HT1080 (cell line): ENCODE measurements around the gene KRTAP10-11. TPM values are rescaled to one million over a fixed set of nuclear protein-coding genes. Genes with fewer than 3 reads are reported as not detected.
"Not testable (repeated sequence)": the region's sequence is repeated elsewhere in the genome, so short reads cannot be mapped to it uniquely, and the experiment has no call there.

Experiments used
- DNase-seq: peaks from one replicate; pipeline ENCODE4 v3.0.0-alpha.2; 2015; ENCODE audit warnings: low read depth
- total RNA-seq: library from RNA; depleted of rRNA; stranded (reverse); fragments of >200 nt; shearing (Covaris generic); gene quantifications from 2 replicates; pipeline ENCODE4 v1.2.3, GENCODE V29; 2014

Gene KRTAP10-11
- total RNA-seq, 1 experiment from 2014 or later: not detected

DNA sequence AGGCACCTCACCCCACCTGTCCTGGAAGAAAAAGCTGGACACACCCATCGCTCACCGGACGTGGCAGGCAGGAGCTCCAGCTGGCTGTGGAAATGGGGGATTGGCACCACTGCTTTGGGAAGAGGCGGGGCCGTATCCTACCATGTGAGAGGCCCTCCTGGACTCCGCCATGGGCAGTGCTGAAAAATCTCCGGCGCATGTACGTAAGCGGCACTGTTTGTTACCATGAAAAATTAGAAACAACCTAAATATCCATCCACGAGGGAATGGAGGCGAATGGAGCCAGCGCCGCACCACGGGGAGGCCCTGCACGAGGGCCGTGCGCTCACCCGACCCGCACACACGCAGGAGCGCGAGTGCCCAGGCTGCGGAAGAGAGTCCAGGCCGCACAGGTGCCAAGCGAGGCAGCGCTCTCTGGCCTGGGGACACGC is 31.2 kb upstream of the KRTAP10-11 start:
- DNase-seq: no peak

DNA sequence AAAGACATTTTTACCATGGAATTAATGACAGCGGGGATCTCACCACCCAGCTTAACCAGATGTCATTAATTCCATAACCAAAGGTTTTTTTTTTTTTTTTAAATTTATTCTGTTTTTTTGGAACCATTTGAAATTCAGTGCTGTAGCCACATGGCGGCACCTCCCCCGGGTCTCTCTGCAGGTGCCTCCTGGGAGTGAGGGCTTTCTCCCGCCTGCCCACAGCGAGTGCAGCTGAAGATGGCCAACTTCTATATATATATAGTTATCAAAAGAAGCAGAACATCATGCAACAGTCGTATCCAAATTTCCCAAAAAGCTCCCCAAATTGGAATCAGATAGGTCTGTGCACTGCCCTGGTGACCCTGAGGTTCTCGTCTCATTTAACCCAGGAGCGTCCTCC is 30.7 kb upstream of the KRTAP10-11 start:
- DNase-seq: no peak

GRCh38 chr21:44615911-44616590 is 30.2 kb upstream of the KRTAP10-11 start:
- no peak for DNase-seq

- no peak for DNase-seq
These were observed 29.7 kb upstream of the KRTAP10-11 start for GRCh38 chr21:44616591-44616926.

DNA sequence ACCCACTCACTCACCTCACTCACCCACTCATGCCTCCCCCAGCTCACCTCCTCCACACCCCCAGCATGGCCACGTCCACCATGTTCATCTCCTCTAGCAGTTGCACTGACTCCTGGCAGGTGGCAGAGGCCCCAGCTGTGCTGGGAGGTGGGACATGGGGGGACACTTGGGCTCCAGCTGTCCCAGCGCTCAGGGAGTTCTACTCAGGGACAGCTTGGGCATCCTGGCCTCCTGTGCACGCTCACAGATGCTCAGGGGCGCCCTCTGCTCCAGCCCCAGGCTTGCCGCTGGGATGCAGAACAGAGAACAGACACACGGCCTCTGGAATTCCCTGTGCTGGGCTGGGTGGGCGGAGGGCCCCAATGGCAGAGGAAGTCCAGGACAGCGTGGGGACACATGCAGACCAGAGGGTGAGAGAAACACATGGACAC is 29.1 kb upstream of the KRTAP10-11 start:
- DNase-seq: no peak

GRCh38 chr21:44618504-44618903 is 27.7 kb upstream of the KRTAP10-11 start:
- DNase-seq: no peak

DNA sequence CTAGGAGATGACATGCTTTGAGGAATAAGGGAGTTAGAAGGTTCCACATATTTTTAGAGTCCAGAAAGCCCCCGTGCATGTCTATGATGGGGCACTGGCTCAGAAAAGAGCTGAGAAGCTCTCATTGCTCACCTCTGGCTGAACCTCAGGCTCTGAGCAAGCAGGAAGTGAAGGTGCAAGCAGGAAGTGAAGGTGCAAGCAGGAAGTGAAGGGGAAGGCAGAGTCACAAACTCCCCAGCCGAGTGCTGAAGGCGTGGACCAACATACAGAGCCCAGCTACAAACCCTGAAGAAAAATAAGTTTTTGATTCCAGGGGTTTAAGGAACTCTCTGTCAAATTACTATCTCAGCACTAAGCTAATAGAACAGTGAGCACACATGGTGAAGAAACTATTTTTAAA is 27.3 kb upstream of the KRTAP10-11 start:
- DNase-seq: no peak

DNA sequence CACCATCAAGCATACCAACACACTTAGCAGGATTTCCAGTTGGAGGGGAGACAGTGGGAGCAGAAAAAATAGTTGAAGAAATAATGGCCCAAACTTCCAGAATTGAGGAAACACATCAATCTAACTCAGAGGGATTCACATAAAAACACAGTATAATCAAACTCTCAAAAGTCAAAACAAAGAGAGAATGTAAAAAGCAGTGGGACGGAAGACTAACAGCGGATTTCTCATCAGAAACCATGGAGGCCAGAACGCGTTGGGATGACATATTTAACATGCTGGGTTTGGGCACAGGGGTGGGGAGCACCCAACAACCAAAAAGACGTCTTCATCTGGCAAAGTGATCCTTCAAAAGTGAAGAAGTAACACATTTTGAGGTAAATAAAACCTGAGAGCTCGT is 26.3 kb upstream of the KRTAP10-11 start:
- DNase-seq: no peak

DNA sequence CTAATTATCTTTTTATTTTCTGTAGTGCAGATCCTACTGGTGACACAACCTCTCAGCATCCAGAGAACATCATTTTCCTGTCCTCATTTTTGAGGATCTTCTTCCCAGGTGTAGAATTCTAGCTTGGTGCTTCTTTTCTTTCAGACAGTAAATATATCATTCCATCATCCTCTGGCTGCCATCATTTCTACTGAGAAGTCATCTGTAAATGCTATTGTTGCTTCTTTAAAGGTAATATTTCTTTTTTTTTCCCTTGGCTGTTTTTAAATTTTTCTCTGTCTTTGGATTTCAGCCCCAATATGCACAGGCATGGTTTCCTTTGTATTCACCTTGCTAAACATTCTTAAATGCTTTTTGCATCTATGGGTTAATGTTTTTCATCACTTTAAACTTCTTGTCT is 22.6 kb upstream of the KRTAP10-11 start:
- DNase-seq: no peak

DNA sequence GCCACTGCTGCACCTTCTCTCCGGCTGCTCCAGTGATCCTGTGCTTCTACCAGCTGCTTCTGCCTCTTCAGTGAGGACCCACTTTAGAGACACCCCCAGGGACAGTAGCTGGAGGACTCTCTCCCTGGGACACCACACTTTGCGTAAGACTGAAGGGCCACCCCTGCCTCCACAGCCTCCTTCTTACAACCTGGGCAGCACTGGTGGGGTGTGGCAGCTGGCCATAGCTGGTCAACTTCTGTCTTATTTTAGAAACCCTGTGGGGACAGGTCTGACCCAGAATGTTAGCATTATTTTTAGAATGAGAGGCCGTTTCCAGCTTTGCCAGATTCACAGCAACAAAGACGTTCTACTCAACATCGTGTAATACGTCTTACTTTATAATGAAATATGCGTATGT is 20.5 kb upstream of the KRTAP10-11 start:
- DNase-seq: no peak

DNA sequence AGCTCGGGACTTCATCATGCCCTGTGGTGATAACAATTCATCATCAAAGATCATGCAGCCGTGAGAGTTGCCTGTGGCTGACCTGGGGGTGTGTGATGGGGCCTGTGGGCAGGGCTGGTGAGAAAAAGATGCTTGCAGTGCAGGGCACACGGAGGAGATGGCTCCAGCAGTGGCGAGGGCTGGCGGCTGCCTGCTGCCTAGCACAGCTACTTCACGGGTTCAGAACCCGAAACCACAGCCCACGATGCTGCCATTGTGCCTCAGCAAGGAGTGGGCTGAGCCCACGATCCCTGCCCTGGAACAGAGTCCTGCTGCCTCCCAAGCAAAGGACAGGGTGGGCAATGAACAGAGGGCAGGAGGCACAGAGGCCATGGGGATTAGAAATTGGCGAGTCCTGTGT is 20.0 kb upstream of the KRTAP10-11 start:
- no peak for DNase-seq

GRCh38 chr21:44626673-44627143 is 19.5 kb upstream of the KRTAP10-11 start, which contains the start of gene KRTAP10-9:
Gene KRTAP10-9 (plus strand): TSS chr21:44627093. CDS start chr21:44627172, 79 bp downstream.
- no peak for DNase-seq

DNA sequence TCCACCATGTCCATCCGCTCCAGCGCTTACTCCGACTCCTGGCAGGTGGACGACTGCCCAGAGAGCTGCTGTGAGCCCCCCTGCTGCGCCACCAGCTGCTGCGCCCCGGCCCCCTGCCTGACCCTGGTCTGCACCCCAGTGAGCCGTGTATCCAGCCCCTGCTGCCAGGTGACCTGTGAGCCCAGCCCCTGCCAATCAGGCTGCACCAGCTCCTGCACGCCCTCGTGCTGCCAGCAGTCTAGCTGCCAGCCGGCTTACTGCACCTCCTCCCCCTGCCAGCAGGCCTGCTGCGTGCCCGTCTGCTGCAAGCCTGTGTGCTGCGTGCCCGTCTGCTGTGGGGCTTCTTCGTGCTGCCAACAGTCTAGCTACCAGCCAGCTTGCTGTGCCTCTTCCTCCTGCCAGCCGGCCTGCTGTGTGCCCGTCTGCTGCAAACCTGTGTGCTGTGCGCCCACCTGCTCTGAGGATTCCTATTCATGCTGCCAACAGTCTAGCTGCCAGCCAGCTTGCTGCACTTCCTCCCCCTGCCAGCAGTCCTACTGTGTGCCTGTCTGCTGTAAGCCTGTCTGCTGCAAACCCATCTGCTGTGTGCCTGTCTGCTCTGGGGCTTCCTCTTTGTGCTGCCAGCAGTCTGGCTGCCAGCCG is 18.9 kb upstream of the KRTAP10-11 start:
- DNase-seq: not testable (repeated sequence)

GRCh38 chr21:44627831-44628233 is 18.4 kb upstream of the KRTAP10-11 start:
- DNase-seq: not testable (repeated sequence)

DNA sequence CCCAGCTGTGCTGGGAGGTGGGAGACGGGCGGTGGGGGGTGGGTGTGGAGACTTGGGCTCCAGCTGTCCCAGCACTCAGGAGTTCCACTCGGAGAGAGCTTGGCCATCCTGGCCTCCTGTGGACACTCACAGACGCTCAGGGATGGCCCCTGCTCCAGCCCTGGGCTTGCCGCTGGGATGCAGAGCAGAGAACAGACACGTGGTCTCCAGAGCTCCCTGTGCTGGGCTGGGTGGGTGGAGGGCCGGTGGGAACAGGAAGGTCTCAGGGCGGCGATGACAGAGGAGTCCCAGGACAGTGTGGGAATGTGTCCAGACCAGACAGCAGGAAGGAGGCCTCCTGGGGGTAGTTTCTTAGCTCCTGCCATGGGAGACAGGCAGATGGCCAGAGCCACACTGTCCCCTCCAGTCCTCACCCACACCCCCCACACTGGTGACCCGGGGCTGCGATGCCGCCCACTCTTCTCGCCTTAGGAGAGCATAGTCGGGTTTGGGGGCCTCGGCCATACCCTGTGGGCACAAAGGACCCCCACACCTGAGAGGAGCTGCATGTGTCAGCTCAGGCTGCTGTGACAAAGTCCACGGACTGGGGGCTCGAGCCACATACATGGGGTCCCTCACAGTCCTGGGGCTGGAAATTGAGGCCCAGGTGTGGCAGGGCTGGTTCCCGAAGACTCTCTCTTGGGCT is 17.4 kb upstream of the KRTAP10-11 start:
- no peak for DNase-seq

DNA sequence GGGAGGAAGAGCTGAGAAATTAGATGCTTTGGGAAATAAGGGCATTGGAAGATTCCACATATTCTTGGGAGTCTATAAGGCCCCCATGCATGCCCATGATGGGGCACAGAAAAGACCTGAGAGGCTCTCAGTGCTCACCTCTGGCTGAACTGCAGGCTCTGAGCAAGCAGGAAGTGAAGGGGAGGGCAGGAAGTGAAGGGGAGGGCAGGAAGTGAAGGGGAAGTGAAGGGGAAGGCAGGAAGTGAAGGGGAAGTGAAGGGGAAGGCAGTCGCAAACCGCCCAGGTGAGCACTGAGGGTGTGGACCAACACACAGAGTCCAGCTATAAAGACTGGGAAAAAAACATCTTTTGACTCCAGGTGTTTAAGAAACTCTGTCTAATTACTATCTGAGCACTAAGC is 15.8 kb upstream of the KRTAP10-11 start:
- DNase-seq: no peak

GRCh38 chr21:44632067-44632466 is 14.1 kb upstream of the KRTAP10-11 start:
- no peak for DNase-seq

GRCh38 chr21:44636209-44637017 is 9.8 kb upstream of the KRTAP10-11 start:
- no peak for DNase-seq

DNA sequence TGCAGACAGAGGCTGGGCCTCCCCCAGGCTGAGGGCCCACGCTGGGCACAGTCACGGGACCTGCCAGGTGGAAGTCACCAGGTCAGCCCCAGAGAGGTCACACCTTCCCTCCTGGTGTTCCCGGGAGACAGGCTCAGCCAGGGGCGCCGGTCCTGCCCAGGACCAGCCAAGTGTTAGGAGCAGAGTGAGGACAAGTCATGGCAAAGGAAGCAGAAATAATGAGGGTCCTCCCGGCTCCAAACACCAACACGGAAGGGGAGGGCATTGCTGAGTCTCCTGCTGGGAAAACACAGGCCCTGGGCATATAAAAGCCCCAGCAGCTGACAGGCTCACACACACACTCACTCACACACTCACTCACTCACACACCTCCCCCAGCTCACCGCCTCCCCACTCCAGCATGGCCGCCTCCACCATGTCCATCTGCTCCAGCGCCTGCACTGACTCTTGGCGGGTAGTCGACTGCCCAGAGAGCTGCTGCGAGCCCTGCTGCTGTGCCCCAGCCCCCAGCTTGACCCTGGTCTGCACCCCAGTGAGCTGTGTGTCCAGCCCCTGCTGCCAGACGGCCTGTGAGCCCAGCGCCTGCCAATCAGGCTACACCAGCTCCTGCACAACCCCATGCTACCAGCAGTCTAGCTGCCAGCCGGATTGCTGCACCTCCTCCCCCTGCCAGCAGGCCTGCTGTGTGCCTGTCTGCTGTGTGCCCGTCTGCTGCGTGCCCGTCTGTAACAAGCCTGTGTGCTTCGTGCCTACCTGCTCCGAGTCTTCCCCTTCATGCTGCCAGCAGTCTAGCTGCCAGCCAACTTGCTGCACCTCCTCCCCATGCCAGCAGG is 9.0 kb upstream of the KRTAP10-11 start, which contains the start of gene KRTAP10-10:
TSS of gene KRTAP10-10 (plus strand) at position 339 of the 833 bp plus-strand sequence. CDS start at position 401, 62 bp downstream.
- no peak for DNase-seq

DNA sequence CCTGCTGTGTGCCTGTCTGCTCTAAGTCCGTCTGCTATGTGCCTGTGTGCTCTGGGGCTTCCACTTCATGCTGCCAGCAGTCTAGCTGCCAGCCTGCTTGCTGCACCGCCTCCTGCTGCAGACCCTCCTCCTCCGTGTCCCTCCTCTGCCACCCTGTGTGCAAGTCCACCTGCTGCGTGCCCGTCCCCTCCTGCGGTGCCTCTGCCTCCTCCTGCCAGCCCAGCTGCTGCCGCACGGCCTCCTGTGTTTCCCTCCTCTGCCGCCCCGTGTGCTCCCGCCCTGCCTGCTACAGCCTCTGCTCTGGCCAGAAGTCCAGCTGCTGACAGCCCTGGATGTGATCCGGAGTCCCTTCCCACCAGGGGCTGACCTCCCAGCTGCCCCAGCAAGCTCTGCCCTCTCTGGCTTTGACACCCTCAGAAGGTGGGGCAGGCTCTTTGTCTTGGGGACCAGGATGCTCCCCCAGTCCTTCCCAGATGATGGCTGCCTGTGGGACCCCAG is 8.3 kb upstream of the KRTAP10-11 start:
- not testable (repeated sequence) for DNase-seq
